HG02884 (cell line): ENCODE data around the gene TP53I3.
"Not testable (repeated sequence)": the region's sequence is repeated elsewhere in the genome, so short reads cannot be mapped to it uniquely, and the experiment has no call there.

Source experiments
- ATAC-seq: cut with Tn5 transposase; IDR thresholded peaks from one replicate; pipeline ENCODE4 v1.9.1; 2021; ENCODE audit warnings: mild to moderate bottlenecking, moderate library complexity; ENCODE audit not compliant: unreplicated experiment

TP53I3 gene

GRCh38 chr2:24100732-24101131, 16.1 kb upstream of the TP53I3 start:
- ATAC-seq, result not testable (repeated sequence)

DNA sequence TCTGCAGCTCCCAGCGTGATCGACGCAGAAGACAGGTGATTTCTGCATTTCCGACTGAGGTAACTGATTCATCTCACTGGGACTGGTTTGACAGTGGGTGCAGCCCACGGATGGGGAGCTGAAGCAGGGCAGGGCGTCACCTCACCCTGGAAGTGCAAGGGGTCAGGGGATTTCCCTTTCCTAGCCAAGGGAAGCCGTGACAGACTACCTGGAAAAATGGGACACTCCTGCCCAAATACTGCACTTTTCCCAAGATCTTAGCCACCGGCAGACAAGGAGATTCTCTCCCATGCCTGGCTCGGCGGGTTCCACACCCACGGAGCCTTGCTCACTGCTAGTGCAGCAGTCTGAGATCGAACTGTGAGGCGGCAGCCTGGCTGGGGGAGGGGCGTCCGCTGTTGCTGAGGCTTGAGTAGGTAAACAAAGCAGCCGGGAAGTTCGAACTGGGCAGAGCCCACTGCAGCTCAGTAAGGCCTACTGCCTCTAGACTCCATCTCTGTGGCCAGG, 10.6 kb upstream of the TP53I3 start:
- not testable (repeated sequence) for ATAC-seq

DNA sequence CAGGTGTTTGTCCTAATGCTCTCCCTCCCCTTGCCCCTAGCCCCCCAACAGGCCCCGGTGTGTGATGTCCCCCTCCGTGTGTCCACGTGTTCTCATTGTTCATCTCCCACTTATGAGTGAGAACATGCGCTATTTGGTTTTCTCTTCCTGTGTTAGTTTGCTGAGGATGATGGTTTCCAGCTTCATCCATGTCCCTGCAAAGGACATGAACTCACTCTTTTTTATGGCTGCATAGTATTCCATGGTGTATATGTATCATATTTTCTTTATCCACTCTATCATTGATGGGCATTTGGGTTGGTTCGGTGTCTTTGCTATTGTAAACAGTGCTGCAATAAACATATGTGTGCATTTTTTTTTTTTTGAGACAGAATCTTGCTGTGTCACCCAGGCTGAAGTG, 8.6 kb upstream of the TP53I3 start:
- not testable (repeated sequence) for ATAC-seq

DNA sequence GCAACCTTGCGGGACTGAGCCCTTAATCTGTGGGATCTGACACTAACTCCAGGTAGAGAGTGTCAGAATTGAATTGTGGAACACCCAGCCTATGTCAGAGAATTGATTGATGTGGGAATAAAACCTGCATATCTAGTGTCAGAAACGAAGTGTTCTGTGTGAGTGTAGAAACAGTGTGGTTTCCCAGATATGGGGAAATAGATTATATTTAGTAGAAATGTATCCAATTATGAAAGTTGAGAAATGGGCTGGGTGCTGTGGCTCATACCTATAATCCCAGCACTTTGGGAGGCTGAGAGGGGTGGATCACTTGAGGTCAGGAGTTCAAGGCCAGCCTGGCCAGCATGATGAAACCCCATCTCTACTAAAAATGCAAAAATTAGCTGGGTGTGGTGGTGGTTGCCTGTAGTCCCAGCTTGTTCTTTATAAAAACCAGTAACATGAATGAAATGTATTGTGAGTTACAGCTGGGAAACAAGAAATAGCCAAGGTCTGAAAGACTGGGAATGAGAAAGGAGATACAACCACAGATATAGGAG, 4.3 kb upstream of the TP53I3 start:
- no peak for ATAC-seq

DNA sequence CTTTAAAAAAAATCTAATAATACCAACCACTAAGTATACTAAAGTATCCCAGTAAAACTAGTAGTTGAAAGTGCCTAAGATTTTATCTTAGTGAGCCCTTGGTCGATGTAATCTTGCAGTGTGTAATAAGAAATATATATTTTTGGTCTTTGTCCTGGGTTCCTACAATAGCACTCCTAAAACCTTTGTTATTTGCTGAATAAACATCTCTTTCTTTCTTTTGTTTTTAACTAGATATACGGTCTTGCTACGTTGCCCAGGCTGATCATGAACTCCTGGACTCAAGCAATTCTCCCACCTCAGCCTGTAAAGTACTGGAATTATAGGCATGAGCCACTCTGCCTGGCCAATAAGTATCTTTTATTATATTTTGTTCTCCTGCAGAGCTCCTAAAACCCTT, 2.4 kb upstream of the TP53I3 start:
- no peak for ATAC-seq

GRCh38 chr2:24086241-24086640, 1.6 kb upstream of the TP53I3 start:
- no peak for ATAC-seq

- ATAC-seq, result no peak
Observed at GRCh38 chr2:24085200-24085489, 511 bp upstream of the TP53I3 start.

GRCh38 chr2:24083567-24084385, 858 bp downstream of the TP53I3 start:
- ATAC-seq, result peak; percentile 69

- ATAC-seq, result no peak
Observed at GRCh38 chr2:24082787-24083566, 1.7 kb downstream of the TP53I3 start.

DNA sequence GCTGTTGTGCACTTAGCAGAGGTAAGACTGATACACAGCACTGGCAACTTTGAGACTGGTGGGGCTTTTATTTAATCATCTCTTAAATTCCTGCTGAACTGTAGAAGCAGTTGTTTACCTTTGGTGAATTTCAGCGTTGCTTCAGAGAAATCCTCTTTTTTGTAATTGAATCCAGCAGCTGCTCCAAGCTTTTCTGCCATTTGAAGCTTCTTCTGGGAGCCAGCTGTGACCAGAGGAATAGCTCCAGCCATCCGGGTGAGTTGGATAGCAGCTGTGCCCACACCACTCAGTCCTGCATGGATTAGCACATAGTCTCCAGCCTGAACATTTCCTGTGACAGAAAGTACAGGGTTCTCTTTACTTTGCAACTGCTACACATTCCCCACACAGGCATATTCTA, 3.9 kb downstream of the TP53I3 start:
- no peak for ATAC-seq

DNA sequence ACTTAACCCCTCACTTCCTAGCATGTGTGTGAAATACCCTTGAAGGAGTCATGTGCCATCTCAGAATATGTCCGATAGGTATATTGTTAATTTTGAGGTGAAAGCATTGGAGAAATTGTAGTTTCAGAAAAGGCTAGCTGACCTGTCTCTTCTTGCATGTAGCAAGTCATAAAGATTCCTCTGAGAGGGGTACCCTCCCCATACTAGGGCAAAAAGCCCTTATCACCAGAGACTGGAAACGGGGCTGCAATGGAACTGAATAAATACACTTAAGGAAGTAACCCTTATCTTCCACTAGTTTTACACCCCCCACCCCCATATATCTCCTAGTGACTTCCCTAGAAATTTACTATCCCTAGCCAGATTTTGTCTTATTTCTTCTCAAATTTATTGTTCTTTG, 6.8 kb downstream of the TP53I3 start:
- no peak for ATAC-seq

DNA sequence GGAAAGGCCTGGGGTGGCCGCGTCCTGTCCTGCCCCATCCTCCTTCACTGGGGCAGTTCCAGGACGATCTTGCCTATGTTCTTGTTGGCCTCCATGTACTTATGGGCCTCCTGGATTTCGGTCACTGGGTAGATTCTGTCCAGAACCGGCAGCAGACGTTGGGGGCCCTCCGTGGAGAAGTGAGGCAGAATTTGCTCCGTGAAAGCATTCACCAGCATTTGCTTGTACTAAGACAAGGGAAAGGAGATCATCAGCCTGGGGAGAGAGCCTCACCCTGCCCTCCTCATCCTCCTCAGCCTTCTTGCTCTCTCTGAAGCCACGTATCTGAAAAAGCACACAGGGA, 7.1 kb downstream of the TP53I3 start:
- no peak for ATAC-seq

DNA sequence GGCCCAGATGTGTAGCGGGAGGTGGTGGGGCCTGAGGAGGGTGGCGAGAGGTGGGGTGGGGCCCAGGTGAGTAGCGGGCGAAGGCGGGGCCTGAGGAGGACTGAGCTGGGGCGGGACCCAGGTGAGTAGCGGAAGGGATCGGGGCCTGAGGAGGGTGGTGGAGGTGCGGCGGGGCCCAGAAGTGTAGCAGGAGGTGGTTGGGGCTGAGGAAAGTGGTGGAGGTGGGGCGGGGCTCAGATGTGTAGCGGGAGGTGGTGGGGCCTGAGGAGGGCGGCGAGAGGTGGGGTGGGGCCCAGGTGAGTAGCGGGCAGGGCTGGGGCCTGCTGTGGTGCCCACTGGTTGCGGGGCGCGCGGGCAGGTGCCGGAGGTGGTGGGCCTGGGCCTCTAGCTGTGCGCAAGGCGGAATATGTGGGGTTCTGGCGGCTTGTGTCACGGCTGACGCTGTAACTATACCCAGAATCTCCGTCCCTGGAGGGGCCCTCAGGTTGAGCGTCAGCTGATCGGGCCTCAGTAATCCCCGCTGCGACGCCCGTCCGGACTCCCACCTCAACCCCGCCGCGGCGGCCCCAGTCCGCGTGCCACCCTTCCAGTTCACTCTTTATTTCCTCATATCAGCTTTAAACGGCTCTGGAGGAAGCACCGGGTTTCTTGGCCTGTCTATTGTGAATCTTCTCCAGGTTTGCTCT, 7.6 kb downstream of the TP53I3 start:
- ATAC-seq, result peak; percentile 6

DNA sequence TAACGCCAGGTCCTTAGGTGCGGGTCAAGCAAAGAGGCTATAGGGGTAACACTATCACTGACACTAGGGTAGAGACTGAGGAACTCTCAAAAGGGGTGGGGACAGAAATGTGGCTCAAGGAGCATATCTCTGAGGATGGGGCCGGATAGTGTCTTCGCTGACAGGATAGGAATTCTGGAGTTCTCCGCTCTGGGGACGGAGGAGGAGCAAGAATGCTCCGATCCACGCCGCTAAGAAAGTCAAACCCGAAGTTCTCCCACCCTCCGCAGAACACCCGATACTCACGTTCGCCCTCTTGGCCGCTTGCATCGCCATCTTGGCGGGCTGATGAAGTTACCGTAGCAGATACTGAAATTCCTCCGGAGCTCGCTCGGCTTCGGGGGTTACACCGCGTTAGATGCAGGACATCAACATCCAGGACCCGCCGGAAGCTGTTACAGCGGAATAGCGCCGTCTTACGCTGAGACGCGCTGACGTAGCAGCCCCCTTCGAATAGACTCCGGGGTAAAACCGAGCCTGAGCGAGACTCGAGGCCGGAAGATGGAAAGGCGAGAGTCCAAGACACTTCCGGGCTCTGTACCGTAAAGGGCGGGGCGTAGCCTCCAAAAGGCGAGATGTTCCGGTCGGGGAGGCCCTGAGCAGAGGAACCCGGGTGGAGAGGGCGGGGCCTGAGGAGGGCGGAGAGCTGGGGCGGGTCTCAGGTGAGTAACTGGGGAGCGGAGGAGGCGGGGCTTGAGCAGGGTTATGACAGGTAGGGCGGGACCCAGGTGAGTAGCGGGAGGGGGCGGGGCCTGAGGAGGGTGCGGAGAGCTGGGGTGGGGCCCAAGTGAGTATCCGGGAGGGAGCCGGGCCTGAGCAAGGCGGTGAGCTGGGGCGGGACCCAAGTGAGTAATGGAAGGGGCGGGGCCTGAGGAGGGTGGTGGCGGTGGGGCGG, 8.5 kb downstream of the TP53I3 start, which contains the start of gene SF3B6:
TSS of gene SF3B6 (minus strand) at position 412 of the 934 bp plus-strand sequence. CDS start at position 315, 97 bp downstream.
- ATAC-seq, result peak; percentile 94

DNA sequence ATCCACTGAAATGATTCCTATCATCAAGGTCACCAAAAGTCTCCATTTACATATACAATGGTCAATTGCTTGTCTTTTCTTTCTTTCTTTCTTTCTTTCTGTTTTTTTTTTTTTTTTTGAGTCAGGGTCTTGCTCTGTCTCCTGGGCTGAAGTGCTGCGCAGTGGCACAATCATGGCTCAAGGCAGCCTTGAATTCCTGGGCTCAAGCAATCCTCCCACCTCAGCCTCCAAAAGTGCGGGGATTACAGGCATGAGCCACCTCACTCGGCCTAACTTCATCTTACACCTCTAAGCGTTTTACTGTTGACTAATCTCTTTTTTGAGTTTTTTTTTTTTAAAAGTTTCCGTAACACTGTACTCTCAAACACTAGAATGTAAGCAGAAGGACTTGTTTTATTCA, 9.4 kb downstream of the TP53I3 start:
- ATAC-seq, result no peak

- no peak for ATAC-seq
Observed at GRCh38 chr2:24073816-24074215, 10.8 kb downstream of the TP53I3 start.

DNA sequence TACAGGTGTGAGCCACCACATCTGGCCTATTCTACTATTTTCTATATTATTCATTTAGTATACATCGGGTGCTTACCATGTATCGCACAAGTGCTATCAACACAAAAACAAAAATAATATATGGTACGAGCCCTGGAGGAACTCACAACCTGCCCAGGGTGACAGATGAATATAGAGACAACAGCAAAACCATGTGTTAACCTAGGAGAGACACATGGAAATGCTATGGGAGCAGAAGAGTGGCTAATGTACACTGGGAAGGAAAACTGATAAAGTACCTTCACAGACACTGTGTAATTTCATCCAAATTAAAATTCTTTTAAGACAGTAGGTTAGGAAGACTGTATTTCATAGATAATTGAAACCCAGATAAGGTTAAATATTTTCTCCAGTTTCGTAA, 12.4 kb downstream of the TP53I3 start:
- no peak for ATAC-seq

DNA sequence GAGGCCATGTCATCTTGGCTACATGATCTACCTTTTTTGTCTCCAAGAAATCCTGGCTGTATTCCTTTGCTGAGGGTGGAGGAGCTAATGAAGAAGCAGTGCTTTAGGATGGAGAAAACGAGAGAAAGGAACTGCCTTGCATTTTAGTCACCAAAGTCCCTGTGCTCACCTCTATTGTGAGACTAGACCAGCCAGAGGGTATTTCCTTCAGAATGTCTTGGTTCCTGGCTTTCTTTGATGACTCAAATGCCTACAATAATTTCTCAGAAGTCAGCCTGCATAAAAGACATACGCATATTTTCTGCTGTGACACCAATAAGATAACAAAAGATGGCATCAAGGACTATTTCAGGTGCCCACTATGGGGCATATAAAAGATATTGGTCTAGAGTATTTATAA, 19.3 kb downstream of the TP53I3 start:
- ATAC-seq, result no peak

DNA sequence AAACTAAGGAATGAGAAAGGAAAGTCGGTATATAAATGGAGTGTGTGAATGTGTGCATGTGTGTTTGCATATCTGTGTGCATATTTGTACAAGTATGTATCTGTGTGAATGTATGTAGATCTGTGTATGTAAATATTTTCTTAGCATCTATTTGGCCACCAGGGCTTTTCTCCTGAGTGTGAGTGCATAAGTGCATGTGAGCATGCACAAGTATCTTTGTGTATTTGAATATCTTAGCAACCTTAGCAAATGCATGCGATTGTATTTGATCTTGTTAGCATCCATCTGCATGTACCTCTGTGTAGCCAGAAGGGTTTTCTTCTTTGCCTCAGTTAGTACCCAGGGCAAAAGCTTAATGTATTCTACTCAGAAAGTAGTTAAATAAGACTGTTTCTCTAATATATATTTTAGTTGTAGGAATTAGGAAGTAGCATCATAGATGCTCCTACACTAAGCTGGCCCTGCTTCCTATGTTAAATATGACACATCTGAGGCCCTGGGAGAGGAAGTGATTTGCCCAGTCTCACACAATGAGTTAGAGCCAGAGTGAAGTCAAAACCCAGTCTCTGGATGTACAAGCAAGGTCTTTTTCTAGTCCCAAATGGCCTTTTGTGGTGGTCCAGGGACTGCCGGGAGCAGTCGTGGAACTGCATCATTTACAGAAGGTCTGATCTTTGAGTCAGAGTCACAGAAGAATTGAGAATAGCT, 25.9 kb downstream of the TP53I3 start:
- ATAC-seq, result no peak

DNA sequence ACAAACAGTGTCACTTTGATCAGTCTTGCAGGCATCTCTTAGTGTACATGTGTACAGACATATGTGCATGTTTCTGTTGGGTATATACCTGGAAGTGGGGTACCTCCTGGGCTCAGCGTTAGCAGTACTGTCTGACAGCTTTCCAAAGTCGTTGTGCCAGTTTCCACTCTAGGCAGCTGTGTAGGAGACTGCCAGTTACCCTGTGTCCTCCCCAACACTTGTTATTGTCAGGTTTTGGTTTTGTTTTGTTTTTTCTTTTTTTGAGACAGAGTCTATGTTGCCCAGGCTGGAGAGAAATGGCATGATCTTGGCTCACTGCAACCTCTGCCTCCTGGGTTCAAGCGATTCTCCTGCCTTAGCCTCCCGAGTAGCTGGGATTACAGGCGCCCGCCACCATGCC, 28.9 kb downstream of the TP53I3 start:
- no peak for ATAC-seq
